ENCODE measurements around the gene ZNF507. TPM values are rescaled to one million over a fixed set of nuclear protein-coding genes. Genes with fewer than 3 reads are reported as not detected.

The ZNF507 gene
- total RNA-seq, 6 experiments from 2014 or later, result 7.1 to 10.9 (median 9.1) TPM

DNA sequence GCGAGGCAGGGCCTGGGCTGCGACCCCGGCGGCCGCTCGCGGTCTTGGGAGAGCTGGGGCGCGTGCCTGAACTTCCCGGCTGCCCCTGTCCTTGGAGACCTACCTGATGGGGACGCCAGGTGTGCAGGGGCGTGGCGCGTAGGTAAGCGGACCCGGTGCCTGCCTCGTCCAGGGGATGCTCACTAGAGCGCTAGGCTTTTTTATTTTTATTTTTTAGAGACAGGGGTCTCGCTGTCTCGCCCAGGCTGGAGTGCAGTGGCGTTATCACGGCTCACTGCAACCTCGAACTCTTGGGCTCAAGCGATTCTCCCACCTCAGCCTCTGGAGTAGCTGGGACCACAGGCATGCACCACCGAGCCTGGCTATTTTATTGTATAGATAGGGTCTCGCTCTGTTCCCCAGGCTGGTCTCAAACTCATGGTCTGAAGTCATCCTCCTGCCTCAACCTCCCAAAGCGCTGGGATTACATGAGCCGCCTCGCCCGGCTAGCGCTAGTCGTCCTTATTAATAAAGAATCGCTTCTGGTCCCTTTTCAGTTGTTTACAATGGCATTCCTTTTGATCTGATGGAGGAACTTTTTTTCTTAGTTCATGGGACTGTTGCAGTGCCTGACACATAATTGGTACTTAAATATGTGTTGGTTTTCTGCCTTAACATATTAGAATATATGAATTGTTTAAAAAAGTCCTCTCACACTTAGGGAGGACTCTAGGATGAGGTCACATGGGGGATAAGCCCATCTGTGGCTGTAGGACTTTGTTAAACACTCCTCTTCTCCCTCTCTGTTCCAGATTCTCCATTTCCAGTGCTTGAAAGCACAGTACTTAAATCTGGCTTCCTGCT lies 61.0 kb downstream of the ZNF507 start:
- Histone ChIP-seq H3K4me3 (peak overlapping the region; percentile 78 to 90 (median 83)), H3K27ac (peak overlapping the region; percentile 82 to 97 (median 97)), H3K36me3 (peaks cover 0 to 10% (median 4%) of the 10 kb centered on the region in 4 donors), H3K27me3 (no peaks in the 10 kb centered on the region), H3K9me3 (no peaks in the 10 kb centered on the region), H3K4me1 (peaks cover 0 to 19% (median 2%) of the 10 kb centered on the region in 4 donors)
- WGBS (ENCODE audit: insufficient coverage, low coverage, low lambda C conversion rate, missing lambda C conversion rate), result 36% methylated on average over 11 of the region's 33 CpGs
- intact Hi-C loops (cut with DNase I), result no loop called here
- DNase-seq (no peak), ATAC-seq (no peak)
- TF ChIP-seq POLR2A (IDR thresholded peaks at IDR 0.05), result no peak
- TF ChIP-seq, protein P1, sequence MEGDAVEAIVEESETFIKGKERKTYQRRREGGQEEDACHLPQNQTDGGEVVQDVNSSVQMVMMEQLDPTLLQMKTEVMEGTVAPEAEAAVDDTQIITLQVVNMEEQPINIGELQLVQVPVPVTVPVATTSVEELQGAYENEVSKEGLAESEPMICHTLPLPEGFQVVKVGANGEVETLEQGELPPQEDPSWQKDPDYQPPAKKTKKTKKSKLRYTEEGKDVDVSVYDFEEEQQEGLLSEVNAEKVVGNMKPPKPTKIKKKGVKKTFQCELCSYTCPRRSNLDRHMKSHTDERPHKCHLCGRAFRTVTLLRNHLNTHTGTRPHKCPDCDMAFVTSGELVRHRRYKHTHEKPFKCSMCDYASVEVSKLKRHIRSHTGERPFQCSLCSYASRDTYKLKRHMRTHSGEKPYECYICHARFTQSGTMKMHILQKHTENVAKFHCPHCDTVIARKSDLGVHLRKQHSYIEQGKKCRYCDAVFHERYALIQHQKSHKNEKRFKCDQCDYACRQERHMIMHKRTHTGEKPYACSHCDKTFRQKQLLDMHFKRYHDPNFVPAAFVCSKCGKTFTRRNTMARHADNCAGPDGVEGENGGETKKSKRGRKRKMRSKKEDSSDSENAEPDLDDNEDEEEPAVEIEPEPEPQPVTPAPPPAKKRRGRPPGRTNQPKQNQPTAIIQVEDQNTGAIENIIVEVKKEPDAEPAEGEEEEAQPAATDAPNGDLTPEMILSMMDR (IDR thresholded peaks at IDR 0.05), result no peak

DNA sequence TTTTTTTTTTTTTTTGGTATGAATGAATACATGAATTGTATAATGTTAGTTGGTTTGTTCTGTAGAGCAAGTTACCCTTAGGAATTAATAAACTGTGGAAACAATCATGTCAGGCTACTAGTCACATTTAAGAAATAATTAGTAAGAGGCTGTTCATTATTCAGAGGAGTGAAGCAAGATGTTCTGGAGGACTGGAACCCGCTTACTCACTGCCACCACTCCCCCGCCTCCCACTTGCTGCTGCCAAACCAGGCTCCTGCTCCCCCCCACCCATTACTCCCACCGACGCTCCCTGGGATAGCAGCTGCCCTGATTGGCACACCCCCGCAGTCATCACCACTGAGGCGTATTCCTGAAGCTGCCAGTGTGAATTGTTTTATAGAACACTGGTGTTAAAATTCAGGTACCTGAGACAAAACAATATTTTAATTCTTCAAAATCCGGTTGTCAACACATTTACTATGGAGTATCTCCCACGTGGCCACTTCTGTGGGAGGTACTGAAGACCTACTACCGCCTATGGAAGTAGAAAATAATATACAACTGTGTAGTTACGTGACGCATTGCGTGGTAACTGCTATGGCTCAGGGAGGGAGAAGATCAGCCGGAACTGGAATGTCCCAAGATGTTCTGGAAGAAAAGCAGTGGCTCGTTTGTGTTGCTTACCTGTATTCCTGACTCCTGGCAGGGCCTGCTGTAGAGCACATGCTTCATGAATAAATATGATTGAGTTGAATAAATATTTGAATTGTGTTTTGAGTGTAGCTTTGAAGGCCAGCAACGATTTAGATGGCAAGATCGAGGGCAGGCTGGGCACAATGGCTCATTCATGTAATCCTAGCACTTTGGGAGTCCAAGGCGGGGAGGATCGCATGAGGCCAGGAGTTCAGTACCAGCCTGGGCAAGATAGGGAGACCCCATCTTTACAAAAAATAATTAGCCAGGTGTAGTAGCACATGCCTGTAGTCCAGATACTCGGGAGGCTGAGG lies 61.9 kb downstream of the ZNF507 start:
- intact Hi-C loops (cut with DNase I), result no loop called here

DNA sequence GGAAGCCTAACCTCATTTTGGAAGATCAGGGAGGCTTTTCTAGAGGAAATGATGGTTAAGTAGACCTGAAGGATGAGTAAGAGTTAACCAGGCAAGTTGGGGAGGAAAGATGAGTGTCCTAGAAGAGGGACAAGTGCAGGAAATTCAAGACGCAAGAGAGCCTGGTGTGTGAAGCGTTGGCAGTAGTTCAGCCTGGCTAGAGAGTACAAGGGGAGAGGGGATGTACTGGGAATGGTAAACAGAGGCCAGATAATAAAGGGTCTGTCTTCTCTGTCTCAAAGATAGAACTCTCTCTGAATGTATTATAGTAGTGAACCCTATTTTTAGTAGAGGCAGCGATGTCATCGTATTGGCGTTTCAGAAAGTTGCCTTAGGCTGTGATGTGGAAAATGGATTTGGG lies 69.8 kb downstream of the ZNF507 start:
- ATAC-seq (no peak), DNase-seq (no peak)
- Histone ChIP-seq H3K27me3 (no peaks in the 10 kb centered on the region), H3K27ac (no peak overlapping the region), H3K4me3 (no peak overlapping the region), H3K4me1 (no peaks in the 10 kb centered on the region), H3K9me3 (no peaks in the 10 kb centered on the region), H3K36me3 (peaks cover 0 to 21% (median 10%) of the 10 kb centered on the region in 4 donors)
- 92% methylated on average over 5 of the region's 5 CpGs for WGBS (ENCODE audit: insufficient coverage, low coverage, low lambda C conversion rate, missing lambda C conversion rate)
- intact Hi-C loops (cut with DNase I), result no loop called here
- TF ChIP-seq, protein P1 (IDR thresholded peaks at IDR 0.05), result no peak
- TF ChIP-seq POLR2A (IDR thresholded peaks at IDR 0.05), result no peak

More for the DNA sequence above, 61.9 kb downstream of the ZNF507 start:
- no peak for DNase-seq
- peaks cover 0 to 18% (median 9%) of the 10 kb centered on the region in 4 donors for H3K36me3 ChIP-seq
- no peak overlapping the region for H3K4me3 ChIP-seq
- no peaks in the 10 kb centered on the region for H3K9me3 ChIP-seq
- no peak overlapping the region for H3K27ac ChIP-seq
- TF ChIP-seq, protein P1 (IDR thresholded peaks at IDR 0.05), result no peak
- TF ChIP-seq POLR2A (IDR thresholded peaks at IDR 0.05), result no peak
- no peak for ATAC-seq
- H3K27me3 ChIP-seq, result no peaks in the 10 kb centered on the region
- 82% methylated on average over 18 of the region's 19 CpGs for WGBS (ENCODE audit: insufficient coverage, low coverage, low lambda C conversion rate, missing lambda C conversion rate)
- peaks cover 0 to 19% (median 2%) of the 10 kb centered on the region in 4 donors for H3K4me1 ChIP-seq

DNA sequence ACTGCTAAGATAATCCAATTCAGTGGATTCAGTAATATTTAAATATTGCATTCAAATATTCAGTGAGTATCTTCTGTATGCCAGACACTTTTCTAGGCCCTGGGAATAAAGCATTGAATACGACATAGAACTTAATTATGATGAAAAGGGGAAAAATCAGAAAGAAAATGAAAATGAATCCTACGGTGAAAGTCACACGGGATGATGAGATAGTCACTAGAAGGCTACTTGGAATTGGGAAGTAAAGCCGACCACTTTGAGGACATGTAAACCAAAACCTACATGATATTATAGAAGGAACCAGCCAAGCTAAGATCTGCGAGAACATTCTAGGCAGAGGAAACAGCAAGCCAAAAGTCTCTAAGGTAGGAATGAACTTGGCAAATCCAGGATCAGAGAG lies 70.3 kb downstream of the ZNF507 start:
- H3K4me1 ChIP-seq, result no peaks in the 10 kb centered on the region

More for the DNA sequence above, 70.3 kb downstream of the ZNF507 start:
- Histone ChIP-seq H3K36me3 (peaks cover 0 to 21% (median 10%) of the 10 kb centered on the region in 4 donors), H3K27me3 (no peaks in the 10 kb centered on the region), H3K9me3 (no peaks in the 10 kb centered on the region), H3K4me3 (no peak overlapping the region), H3K27ac (no peak overlapping the region)
- WGBS (ENCODE audit: insufficient coverage, low coverage, low lambda C conversion rate, missing lambda C conversion rate), result 97% methylated on average over 5 of the region's 5 CpGs
- ATAC-seq, result no peak
- TF ChIP-seq, protein P1 (IDR thresholded peaks at IDR 0.05), result no peak
- no peak for TF ChIP-seq POLR2A (IDR thresholded peaks at IDR 0.05)
- no peak for DNase-seq
- intact Hi-C loops (cut with DNase I), result no loop called here

Measured in right lobe of liver (tissue), 6 donors.